ENCODE data around the gene ACOT7.
"Not testable (repeated sequence)": the region's sequence is repeated elsewhere in the genome, so short reads cannot be mapped to it uniquely, and the experiment has no call there.

The ACOT7 gene

DNA sequence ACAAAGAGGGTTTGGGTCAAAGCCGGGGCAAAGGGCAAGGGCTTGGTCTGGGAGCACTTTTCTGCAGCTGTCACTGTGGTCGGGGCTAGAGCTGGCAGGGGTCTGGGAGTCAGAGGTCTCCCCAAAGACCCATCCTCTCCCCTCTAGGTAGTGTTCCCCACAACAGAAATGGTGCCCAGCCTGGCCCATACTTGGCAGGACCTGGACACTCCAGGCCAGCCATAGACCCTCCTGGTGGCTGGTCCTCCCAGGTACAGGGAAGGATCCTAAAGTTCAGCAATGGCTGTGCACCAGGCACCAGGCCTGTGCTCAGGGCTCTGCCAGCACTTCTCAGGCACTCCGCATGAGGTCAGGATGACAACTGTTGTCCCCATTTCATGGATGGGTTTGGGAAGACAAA lies 42.0 kb upstream of the ACOT7 start:
- in situ Hi-C loops (cut with HindIII; ENCODE audit: low sequenced_read_pairs): no loop called here
- DNase-seq (ENCODE audit: low read depth, low spot score): no peak
- no peak overlapping the region for H3K4me3 ChIP-seq (ENCODE audit: low read depth, low read length)
- TF ChIP-seq, protein P1, sequence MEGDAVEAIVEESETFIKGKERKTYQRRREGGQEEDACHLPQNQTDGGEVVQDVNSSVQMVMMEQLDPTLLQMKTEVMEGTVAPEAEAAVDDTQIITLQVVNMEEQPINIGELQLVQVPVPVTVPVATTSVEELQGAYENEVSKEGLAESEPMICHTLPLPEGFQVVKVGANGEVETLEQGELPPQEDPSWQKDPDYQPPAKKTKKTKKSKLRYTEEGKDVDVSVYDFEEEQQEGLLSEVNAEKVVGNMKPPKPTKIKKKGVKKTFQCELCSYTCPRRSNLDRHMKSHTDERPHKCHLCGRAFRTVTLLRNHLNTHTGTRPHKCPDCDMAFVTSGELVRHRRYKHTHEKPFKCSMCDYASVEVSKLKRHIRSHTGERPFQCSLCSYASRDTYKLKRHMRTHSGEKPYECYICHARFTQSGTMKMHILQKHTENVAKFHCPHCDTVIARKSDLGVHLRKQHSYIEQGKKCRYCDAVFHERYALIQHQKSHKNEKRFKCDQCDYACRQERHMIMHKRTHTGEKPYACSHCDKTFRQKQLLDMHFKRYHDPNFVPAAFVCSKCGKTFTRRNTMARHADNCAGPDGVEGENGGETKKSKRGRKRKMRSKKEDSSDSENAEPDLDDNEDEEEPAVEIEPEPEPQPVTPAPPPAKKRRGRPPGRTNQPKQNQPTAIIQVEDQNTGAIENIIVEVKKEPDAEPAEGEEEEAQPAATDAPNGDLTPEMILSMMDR (IDR thresholded peaks at IDR 0.05; ENCODE audit: low read depth, low read length): no peak

DNA sequence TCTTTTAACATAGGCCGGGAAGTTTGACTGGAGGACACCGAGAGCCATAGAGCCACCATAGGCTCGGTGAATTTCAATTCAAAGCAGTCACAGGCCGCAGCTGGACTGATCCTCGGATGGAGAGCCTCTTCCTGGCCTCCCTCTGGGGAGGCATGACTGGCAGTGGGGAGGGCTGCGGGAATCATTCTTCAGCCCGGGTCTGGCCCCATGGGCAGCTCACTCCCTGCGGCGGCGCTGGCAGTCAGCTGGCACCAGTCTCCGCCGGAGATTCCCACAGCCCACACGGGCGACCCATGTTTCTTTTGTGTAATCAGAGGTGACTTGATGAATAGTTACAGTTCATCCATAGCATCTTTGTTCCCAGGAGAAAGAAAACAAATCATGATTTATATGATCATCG lies 41.6 kb upstream of the ACOT7 start:
- in situ Hi-C loops (cut with HindIII; ENCODE audit: low sequenced_read_pairs): no loop called here
- TF ChIP-seq, protein P1 (IDR thresholded peaks at IDR 0.05; ENCODE audit: low read depth, low read length): no peak
- DNase-seq (ENCODE audit: low read depth, low spot score): no peak
- no peak overlapping the region for H3K4me3 ChIP-seq (ENCODE audit: low read depth, low read length)

DNA sequence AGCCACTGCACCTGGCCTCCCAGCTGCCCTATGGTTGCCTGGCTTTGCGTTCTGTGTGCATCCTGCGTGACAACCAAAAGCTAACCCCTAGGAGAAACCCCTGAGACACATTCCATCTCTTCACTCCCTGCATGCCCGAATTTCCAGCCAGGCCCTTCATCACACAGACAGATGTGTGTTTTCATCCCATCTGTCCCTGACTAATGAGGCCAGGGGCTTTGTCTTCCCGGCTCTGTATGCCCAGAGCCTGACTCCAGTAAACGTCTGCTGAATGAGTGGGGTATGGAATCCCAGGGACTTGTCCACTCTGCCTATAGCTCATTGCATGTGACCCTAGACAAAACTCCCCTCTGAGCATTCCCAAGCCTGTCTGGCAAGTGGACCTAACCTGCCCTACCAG lies 40.6 kb upstream of the ACOT7 start:
- in situ Hi-C loops (cut with HindIII; ENCODE audit: low sequenced_read_pairs): no loop called here
- TF ChIP-seq, protein P1 (IDR thresholded peaks at IDR 0.05; ENCODE audit: low read depth, low read length): no peak
- H3K4me3 ChIP-seq (ENCODE audit: low read depth, low read length): no peak overlapping the region
- no peak for DNase-seq (ENCODE audit: low read depth, low spot score)

DNA sequence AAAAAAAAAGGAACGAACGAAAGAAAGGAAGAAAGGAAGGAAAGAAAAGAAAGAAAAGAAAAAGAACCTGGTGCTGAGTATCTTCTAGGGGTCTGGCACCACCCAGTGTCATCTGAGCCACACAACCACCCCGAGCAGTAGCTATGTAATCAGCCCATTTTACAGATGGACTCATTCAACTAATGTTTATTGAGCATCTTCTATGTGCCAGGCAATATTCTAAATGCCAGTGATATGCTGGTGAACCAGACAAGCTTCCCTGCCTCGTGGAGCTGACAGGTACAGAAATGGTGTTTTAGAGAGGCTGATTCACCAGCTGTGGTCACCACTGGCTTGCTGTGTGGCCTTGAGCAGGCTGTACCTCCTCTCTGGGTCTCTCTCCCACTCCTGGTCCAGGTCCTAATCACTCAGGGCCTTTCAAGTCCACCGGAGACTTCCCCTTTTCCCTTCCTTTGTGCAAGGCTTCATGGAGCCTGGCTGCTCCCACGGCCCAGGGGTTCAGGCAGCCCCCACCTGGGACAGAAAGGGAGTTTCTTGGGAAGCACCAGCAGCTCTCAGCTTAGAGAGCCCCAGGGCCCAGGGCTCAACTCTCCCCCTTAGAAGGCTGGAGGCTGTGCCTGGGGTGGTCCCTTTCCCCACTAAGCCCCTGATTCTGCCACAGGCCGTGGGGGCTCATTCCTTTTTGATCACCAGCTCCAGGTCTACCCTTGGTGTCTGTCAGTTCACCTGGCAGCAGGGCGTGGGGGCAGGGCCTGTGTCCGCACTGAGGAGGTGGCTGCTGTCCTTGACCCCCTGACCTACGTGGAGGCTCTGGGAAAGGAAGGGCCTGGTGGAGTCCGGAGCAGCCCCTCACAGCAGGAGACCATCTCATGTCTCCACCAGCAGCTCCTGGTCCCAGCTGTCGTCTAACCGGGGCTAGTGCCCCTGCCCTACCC lies 38.3 kb upstream of the ACOT7 start:
- DNase-seq (ENCODE audit: low read depth, low spot score); in situ Hi-C loops (cut with HindIII; ENCODE audit: low sequenced_read_pairs); H3K4me3 ChIP-seq (ENCODE audit: low read depth, low read length): not testable (repeated sequence)

DNA sequence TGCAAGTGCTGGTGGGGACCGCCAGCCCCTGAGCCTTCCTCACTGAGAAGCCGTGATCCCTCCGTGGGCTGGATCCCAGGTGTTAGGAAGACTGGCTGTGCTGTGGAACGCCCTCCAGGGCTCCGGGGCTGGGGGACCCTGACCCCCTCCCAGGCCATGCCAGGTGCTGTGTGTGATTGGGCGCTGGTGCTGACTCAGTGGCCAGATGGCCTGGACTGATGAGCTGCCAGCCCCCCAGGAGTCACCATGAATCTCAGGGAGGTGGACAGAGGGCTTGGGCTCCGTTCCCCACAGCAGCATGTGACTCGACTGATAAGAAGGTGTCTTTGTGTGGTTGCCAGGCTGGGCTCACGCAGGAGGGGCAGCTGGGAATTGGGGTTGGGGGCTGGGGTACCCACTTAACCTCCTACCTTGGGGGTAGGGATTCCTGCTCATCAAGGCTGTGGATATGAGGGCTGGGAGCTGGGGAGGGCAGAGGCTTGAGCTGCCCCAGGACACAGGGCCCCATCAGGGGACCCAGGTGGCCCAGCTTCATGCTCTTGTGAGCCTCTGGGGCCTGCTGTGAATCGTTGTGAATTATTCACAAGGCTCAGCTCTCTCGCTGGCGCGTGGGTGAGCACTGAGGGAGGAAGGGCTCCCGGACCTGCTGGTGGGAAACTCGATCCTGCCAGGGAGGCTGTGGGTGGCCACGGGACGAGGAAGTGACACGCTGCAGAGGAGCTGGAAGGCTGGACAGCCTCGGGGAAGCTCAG lies 36.3 kb upstream of the ACOT7 start:
- DNase-seq (ENCODE audit: low read depth, low spot score); H3K4me3 ChIP-seq (ENCODE audit: low read depth, low read length); in situ Hi-C loops (cut with HindIII; ENCODE audit: low sequenced_read_pairs): not testable (repeated sequence)

DNA sequence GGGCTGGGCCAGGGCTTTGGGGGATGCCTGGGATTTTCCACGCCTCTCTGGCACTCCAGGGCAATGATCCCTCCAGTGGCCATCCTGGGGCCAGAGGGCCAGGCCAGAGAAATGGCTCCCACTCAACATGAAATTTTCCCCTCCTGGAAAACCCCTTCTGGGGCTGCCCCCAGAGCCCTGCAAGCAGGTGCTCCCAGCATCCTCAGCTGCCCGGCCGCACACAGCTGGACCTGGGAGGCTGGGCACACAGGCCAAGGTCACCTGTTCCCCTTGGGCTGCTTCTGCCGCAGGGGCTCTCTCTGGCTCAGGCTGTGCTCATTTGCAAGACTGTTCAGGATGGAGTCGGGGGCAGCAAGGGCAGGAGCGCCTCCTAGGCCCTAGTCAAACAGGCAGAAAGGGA lies 34.9 kb upstream of the ACOT7 start:
- H3K4me3 ChIP-seq (ENCODE audit: low read depth, low read length); DNase-seq (ENCODE audit: low read depth, low spot score); in situ Hi-C loops (cut with HindIII; ENCODE audit: low sequenced_read_pairs): not testable (repeated sequence)

DNA sequence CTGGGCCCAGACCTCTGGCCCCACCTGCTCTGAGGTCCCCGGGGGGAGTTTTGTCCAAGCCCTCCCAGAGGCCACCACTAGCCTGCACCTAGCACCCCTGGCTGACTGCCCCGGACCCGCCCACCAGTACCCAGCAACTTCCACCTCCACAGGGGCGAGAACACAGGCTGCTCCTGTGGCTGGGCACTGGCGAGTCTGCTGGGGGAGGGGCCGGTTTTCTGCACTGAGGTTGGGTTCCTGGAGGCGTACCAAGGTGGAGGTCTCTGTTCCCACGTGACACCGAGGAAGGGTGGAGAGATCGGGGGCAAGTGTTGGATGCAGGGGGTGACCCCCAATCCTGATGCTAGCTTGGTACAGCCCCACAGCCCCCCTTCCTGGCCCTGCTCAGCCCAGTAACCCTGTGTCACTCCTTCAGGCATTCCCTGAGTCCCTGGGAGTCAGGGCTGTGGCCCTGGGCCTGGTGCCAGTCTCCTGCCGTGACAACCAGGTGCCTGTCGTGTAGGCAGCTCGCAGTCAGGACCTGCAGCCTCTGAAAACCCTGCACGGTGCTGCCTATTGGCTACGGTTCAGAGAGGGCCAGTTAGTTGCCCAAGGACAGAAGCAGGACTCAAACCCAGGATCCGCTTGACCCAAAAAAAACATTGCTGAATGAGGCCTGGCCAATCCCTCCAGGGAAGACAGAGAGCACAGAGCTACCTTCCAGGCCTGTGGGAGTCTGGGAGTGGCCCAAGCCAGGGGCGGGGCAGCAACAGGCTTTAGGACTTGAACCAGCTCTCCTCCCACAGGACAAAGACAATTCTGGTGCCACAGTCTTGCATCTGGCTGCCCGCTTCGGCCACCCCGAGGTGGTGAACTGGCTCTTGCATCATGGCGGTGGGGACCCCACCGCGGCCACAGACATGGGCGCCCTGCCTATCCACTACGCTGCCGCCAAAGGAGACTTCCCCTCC lies 34.1 kb upstream of the ACOT7 start:
- no peak overlapping the region for H3K4me3 ChIP-seq (ENCODE audit: low read depth, low read length)
- in situ Hi-C loops (cut with HindIII; ENCODE audit: low sequenced_read_pairs): no loop called here
- TF ChIP-seq, protein P1 (IDR thresholded peaks at IDR 0.05; ENCODE audit: low read depth, low read length): no peak
- DNase-seq (ENCODE audit: low read depth, low spot score): no peak

Data from astrocyte of the spinal cord (primary cell).